M059J (cell line): ENCODE measurements around the gene RPS19. TPM values are rescaled to one million over a fixed set of nuclear protein-coding genes. Genes with fewer than 3 reads are reported as not detected.

Experiments
- DNase-seq: peaks from one replicate; pipeline ENCODE4 v3.0.0-alpha.2; 2012; ENCODE audit warnings: low read depth
- total RNA-seq: library from RNA; depleted of rRNA; stranded (reverse); fragments of >200 nt; shearing (Covaris generic); gene quantifications from 2 replicates; pipeline ENCODE4 v1.2.3, GENCODE V29; 2014

Gene RPS19
- total RNA-seq, 1 experiment from 2014 or later, result 1,304 TPM

DNA sequence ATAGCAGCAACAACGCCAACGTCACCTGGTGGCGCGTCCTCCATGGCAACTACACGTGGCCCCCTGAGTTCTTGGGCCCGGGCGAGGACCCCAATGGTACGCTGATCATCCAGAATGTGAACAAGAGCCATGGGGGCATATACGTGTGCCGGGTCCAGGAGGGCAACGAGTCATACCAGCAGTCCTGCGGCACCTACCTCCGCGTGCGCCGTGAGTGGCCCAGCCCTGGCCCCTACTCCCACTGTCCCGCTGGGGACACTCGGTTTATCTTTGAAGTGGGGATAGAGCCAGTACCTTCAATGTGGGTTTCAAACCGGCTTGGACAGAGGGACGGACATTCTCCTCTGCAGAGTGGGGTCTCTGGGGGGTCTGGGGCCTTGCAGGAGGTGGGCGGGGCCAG, 19.0 kb downstream of the RPS19 start:
- no peak for DNase-seq

DNA sequence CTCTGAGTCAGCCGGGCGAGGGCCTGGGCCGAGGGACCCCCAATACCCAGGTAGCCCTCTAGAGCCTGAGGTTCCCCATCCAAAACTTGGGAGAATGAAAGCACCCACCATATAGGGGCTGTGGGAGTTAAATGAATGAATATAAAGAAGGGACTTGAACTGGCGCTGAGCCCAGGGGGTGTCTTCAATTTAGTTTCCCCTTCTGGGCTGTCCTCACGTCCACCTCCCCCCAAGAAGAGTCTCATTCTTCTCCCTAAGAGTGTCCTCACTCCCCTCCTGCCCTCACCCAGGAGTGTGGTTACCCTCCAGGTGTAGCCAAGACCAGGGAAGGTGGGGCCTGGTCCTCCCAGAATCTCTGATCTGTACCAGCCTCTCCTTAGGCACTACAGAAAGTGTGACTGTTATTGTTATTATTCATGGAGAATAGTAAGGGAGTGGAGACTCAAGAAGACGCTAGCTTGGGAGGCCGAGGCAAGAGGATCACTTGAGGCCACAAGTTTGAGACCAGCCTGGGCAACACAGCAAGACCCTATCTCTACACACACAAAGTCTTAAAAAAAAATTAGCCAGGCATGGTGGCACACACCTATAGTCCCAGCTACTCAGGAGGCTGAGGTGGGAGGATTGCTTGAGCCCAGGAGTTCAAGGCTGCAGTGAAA, 19.7 kb downstream of the RPS19 start:
- no peak for DNase-seq

DNA sequence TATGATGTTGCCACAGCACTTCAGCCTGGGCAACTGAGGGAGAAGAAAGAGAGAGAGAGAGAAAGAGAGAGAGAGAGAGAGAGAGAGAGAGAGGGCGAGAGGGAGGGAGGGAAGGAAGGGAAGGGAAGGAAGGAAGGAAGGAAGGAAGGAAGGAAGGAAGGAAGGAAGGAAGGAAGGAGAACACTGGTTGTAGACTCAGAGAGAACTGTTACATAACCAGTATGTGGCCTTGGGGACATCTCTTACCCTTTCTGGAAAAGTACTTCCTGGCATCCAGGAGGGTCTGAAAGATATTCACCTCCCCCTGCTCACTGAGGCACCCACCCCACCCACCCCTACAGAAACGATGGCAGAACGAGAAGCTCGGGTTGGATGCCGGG, 20.3 kb downstream of the RPS19 start:
- DNase-seq, result no peak

DNA sequence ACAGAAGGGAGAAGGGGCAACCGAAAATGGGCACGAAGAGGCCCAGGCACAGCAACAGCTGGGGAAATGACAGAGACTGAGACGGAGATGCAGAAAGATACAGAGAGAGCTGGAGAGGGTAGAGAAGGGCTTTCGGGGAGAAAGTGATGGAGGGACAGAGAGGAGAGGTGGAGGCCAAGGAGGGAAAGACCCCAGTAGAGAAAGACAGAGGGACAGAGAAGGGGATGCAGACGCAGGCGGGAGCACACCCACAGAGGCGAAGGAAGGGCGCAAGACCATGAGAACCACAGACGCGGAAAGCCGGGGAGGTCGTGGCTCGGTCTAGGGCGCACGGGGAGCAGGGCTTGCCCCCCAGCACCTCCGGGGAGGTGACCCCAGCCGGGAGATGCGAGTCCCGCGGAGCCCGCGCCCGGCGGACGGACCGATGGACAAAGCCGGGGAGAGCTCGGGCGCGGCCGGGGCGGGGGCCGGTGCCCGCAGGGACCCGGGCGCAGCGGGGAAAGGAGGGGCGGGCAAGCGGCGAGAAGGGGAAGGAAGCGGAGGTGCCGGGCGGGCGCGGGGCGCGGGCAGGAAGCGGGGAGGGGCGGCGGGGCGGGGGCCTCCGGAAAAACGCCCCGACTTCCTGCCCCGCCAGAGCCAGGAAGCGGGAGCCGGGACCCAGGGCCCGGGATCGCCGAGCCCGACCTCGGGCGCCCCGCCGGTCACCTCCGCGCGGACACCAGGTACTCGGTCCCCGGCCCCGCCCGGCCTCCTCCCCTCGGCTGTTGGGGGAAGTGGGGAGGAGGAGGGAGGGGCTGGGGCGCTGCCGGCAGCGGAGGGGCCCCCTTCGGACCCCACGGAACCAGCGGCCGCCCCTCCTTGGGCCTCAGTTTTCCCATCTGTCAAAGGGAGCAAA, 22.8 kb downstream of the RPS19 start, which contains the start of gene ARHGEF1:
Gene ARHGEF1, plus strand, starts transcription at position 617 of the 895 bp plus-strand sequence. CDS start 4,899 bp downstream, outside the sequence.
- DNase-seq, result peak; percentile 45

DNA sequence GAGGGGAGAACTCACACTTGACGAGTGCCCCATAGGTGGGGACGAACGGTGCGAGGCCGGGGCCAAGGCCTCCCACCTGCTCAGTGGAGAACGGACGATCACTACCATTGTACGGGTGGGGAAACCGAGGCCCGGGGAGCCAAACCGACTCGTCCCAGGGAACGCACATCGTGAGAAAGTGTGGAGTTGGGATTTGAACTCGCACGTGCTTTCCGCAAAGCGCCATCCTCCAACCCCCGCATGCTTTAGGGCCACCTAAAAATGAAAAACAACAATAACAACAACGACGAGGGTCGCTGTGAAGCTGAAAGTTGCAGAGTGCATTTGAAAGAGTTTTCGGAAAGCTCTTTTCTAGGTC, 23.4 kb downstream of the RPS19 start:
- no peak for DNase-seq

DNA sequence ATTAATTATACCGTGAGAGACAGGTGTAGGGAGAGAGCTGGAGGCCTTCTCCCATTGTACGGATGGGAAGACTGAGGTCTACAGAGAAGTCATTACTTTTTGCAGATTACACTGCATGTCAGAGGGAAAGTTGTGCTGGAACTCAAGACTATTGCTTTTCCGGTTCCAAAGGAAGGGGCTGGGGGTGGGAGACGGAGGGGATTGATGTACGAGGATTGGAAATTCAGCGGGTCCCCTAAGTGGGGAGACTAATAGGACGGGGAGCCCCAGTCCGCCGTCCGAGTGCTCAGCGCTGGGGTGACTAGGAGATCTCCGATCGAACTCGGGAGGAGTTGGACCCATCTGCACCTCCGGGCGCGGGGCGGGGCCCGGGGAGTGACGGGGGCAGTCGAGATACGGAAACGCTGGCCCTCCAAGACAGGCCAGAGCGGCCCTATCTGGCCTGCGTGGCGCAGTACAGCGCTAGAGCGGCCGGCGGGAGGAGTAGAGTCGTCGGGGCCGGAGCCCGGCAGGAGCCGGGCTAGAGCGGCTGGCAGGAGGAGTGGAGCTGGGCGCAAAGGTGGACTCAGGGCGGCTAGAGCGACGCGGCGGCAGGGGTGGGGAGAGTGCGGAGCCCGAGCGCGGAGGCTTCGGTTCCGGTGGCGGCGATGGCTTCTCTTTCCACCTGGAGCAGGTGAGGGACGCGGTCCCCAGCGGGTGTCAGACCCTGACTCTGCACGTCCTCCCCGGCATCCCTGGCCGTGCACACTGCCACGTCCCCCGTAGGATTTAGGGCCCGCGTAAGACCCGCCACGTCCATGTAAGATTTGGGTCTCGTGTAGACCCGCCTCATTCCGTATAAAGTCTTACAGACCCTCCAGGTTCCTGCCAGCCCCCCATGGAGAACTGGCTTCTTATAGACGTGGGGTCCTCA, 24.0 kb downstream of the RPS19 start:
- DNase-seq, result peak; percentile 96

DNA sequence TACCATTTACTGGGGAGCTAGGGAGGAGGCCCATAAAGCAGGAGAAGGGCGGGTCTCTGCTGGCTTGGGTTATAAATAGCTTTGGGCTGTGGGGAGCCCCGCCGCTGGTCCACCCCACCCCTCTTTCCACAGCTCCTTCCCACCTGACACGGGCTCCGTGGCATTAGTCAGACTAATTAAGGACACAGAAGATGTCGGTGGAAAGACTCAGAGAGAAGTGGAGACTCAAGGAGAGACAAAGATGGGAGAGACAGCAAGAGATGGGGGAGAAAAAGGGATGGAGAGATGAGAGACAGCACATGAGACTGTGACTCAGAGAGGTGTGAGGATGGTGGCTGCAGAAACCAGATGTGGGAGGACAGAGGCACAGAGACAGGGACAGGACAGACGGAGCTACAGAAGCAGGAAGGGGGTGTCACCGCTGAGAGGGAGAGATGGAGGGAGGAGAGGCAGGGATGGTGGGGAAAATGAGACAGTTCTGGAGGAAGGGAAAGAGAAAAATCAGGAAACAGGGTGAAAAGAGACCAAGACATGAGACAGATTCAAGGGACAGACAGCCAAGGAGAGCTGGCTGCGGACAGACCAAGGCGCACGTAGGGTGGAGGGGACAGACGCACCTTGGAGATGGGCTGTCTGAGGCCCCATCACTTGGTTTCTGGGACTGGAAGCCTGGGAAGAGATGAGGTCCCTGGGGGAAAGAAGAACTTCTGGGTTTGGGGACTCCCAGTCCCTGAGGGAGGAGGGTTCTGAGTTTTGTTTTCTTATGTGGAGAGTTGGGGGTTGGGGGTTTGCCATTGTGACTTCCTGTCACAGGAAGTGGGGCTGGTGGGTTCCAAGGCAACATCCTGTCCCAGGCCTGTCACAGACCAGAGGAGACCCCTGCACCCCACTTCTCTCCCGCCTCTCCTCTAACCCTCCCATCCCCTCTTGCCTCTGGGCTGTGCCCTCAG, 27.0 kb downstream of the RPS19 start:
- DNase-seq, result peak; percentile 9

DNA sequence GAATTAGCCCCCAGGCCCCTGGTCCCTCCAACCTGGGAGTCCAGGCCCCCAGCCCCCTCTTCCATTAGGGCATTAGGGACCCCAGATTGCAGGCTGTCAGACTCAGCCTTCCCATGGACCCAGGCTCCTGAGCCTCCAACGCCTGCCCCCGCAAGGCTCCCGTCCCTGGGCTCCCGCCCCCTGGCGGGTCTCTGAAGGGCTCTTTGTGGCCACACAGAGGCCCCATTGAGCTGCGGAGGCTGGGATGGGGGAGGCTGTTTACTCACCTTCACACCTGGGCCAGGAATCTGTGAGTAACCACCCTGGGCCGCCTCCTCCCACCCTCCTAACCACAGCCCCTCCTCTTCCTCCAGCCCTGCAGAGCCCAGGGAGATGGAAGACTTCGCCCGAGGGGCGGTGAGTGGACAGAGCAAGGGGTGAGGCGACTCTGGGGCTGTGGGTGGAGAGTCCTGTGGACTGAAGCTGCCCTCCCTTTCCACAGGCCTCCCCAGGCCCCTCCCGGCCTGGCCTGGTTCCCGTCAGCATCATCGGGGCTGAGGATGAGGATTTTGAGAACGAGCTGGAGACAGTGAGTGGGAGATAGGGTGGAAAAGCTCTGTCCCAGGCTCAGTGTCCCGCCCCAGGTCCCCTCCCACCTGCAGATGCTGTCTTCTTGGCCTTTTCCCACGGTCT, 27.8 kb downstream of the RPS19 start:
- peak; percentile 97 for DNase-seq

DNA sequence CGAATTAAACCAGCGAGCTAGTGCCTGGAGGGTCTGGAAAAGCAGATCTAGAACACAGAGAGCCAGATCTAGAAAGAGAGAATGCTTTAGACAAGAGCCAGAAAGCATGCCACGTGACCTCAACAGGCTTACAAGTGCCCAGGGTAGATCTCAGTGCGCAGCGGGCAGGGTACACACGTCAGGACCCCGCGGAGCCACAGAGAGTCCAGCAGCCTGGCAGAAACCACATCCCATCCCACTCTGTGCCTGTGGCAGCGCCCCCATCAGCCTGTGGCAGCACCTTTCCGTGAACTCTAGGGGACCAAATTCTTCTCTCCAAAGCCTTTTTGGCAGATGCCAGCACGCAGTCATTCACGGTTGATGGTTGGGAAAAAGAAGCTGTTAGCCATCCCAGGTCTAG, 28.9 kb downstream of the RPS19 start:
- DNase-seq, result no peak

DNA sequence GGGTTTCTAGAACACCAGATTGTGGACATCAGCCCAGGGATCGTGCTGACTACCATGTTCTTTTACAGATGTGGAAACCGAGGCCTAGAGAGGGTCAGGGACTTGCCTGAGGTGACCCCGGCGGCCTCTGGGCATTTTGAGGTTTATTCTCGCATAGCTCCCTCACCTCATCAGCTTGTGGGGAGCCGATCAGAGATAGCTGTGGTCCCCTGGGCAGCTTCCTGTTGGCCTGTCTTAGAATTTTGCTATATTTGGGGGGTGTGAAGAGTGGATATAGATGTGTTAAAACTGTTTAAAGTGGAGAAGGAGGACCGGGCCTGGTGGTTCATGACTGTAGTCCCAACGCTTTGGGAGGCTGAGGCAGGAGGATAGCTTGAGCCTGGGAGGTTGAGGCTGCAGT, 29.8 kb downstream of the RPS19 start:
- no peak for DNase-seq

DNA sequence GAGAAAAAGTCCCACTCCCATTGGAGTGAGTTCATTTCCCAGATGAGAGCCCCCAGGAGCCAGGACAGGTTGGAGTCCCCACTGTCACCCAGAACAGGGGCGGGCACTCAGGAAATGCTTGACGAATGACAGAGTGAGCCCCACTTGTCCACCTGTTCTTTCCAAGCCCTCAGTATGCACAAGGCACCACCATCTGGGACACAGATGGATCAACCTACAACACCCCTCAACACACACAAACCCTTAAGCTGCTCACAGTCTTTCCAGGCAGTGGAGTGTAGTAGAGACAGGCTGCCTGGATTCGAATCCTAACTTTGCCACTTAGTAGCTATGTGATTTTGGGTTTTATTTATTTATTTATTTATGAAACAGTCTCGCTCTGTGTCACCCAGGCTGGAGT, 30.9 kb downstream of the RPS19 start:
- no peak for DNase-seq

DNA sequence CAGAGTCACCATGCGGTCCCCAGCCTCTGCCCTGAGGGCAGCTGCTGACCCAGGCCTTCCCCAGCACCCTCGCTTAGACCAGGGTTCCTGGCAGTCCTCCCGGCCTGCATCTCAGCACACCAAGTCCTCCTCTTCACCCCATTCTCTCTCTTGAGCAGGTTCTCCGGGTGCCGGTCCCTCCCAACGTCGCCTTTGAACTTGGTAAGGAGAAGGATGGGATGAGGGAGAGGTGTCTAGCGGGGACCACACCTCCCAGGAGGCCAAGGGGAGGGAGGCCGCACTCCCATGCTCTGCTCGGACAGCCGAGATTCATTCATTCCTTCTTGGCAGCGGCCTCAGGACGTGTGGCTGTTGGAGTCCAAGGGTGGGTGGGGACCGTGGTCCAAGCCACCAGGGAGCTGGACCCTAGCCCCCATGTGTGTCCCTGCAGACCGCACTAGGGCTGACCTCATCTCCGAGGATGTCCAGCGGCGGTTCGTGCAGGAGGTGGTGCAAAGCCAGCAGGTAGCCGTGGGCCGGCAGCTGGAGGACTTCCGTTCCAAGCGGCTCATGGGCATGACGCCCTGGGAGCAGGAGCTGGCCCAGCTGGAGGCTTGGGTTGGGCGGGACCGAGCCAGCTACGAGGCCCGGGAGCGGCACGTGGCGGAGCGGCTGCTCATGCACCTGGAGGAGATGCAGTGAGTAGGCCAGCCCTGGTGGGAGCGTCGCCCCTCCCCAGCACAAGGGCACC, 32.3 kb downstream of the RPS19 start:
- no peak for DNase-seq

DNA sequence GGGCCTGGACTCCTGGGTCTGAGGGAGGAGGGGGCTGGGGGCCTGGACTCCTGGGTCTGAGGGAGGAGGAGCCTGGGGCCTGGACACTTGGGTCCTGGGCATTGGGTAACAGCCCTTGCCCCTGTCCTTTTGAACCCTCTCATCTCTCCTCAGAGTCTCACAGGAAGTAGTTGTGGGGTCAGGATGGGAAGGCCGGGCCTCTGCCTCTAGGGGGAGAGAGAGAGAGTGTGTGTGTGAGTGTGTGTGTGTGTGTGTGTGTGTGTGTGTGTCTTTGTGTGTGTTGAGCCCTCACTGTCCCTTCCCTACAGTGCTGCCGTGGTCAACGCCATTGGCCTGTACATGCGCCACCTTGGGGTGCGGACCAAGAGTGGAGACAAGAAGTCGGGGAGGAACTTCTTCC, 33.8 kb downstream of the RPS19 start:
- DNase-seq, result no peak

DNA sequence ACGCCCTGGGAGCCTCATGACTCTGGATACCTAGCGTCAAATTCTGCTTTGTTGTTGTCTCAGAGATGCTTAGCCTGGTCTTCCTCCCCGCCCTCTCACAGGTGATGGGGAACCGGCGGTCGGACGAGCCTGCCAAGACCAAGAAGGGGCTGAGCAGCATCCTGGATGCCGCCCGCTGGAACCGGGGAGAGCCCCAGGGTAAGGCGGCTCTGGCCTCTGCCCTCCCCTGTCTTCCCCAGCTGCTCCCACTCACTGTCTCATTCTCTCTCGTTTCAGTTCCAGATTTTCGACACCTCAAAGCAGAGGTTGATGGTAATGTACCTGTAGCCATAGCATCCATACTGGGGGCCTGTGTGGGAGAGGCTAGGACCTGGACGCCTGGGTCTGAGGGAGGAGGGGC, 34.3 kb downstream of the RPS19 start:
- no peak for DNase-seq

DNA sequence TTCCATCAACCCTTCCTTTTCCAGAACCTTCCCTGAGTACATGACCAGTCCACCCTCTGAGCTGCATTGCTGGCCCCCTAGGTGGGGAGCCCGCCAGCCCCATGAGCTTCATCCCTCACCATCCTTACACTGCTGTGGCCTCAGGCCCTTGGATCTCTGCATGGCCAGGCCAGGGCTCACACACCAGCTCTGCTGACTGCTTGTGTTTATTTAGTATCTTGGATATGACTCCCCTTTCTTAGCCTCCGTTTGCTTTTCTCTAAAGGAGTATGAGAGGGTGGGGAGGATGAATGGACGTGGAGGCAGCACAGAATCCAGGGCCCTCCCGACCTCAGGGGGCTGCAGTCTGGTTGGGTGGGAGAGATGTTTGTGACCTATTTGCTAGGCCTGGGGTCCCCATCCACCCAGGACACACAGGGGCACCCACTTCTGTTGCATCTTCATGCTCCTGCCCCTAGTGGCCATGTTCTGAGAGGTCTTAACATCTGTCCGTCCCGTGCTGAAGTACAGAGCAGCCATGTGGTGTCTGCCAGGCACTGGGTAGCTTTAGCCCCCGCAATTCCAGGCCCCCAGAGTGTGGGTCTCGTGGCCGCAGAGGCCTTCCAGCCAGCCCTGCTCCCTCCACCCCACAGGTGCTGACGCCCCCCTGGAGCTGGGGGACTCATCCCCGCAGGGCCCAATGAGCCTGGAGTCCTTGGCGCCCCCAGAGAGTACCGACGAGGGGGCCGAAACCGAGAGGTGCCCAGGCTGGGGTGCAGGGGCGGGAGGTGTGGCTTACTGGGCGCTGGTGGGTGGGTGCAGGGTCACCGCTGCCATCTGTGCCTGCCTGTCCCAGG, 35.9 kb downstream of the RPS19 start:
- no peak for DNase-seq

DNA sequence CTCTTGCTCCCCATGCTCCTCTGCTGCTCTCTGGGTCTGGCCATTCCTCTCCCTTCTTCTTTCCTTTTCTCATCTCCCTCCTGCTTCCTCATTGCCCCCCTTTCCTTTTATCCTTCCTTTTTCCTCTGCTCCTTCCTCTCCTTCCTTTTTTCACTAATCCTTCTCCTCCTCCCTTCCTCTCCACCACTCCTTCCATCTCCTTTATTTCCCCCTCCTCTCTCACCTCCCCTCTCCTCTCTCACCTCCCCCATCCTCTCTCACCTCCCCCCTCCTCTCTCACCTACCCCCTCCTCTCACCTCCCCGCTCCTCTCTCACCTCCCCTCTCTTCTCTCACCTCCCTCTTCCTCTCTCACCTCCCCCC, 36.5 kb downstream of the RPS19 start:
- DNase-seq, result no peak

DNA sequence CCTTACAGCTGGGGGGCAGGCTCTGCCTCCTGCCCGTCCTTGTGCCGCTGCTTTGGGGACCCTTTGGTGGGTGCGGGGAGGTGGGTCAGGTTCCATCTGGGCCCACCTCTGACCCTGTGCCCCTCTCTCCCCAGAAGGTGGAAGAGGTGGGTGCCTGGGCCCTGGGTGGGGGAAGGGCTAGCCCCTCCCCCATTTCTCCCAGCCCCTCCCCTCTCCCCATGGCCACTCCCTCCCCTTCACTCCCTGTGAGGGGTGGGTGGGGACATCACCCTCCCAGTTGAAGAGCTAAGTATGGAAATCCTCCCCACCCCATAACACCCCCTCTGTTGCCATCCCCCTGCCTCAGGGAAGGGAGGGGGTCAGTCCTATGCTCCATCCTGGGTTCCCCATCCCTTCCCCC, 37.1 kb downstream of the RPS19 start:
- no peak for DNase-seq

DNA sequence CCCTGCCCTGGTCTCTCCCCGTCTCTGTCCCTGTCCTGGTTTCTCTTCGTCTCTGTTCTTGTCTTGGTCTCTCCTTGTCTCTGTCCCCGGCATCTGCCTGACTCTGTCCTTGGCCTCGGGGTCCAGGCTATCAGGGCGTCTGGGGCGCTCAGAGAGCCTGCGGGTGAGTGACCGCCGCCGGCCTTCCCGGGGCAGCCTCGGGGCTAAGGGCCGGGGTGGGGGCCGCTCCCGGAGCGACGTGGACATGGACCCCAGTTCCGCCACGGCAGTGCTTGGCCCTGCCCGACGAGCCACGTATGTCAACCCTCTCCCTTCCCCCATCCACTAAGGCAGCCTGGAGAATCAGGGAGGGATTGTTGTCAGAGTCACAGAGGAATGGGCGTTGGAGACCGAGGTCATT, 37.8 kb downstream of the RPS19 start:
- DNase-seq, result no peak

DNA sequence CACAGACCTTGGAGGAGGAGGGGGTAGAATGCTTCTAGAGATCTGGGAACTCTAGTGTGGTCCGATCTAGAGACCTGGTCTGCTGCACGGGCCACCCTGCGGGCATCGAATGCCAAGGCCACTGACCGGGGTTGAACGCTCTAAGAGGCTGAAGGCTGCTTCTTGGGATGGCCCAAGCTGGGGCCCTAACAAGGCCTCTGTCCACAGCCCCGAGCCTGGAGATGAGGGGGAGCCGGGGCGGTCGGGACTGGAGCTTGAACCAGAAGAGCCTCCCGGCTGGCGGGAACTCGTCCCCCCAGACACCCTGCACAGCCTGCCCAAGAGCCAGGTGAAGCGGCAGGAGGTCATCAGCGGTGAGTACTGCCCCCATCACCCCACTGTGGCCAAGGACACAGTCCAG, 38.2 kb downstream of the RPS19 start:
- DNase-seq, result no peak
